K562 (cell line): ENCODE measurements around the gene DALRD3. TPM values are rescaled to one million over a fixed set of nuclear protein-coding genes. Genes with fewer than 3 reads are reported as not detected.
A peak's percentile ranks its signal among the peaks of the same experiment; 100 is the strongest.

Experiments
- ATAC-seq: fragments of 200-7000 bp; cut with Tn5 transposase; 3 replicates; pipeline ENCODE4 v1.9.1; 2020; ENCODE audit warnings: moderate library complexity
- BruUV-seq: library from RNA; stranded (reverse); fragments of 400-500 nt; replicated peaks from 2 replicates; lab custom pipeline; 2021; lab: Mats Ljungman, UMichigan
- CTCF ChIA-PET: fragments of 300-600 bp; formaldehyde crosslinking; extraction: SDS; loops from one replicate; lab custom pipeline; 2021; ENCODE audit warnings: low intra/inter-chr PET ratio; lab: Yijun Ruan, JAX
- POLR2A ChIA-PET: fragments of 300-600, 350-650 bp; sonication (Branson Sonifier 250); formaldehyde crosslinking; extraction: SDS; loops from one replicate; lab custom pipeline; 2021; ENCODE audit warnings: antibody characterized with exemption, inconsistent platforms; lab: Yijun Ruan, JAX
- DNase-seq, 4 experiments: peaks; one replicate each; pipeline versions ENCODE4 v3.0.0 to v3.0.0-alpha.2; 2011 to 2018; ENCODE audit warnings: low spot score in 3 of 4, mixed read lengths in 3 of 4; ENCODE audit errors: extremely low read depth in 1 of 4
- FAIRE-seq: peaks from 2 replicates; lab custom pipeline; 2011; peaks lifted over from hg19 to GRCh38; lab: Jason Lieb, UNC
- H2AFZ ChIP-seq: 2 replicates; pipeline ENCODE4 v1.6.0; 2011; ENCODE audit warnings: low read depth, low read length, control low read depth, inconsistent platforms
- H3K27ac ChIP-seq: fragments of 200-600 bp; 3 replicates; pipeline ENCODE4 v1.8.0; 2011; ENCODE audit warnings: low read depth, mild to moderate bottlenecking, control low read depth, inconsistent platforms, low read length, moderate library complexity, mixed read lengths; ENCODE audit errors: extremely low read depth
- H3K27me3 ChIP-seq, 2 experiments: fragments of 300-600 bp in 1 of 2; 2 replicates in 1 of 2; 3 replicates in 1 of 2; pipeline versions ENCODE4 v1.6.0 to v1.8.0; 2011; ENCODE audit warnings: inconsistent platforms in 2 of 2, low read length in 2 of 2, mild to moderate bottlenecking in 1 of 2, mixed read lengths in 1 of 2, moderate library complexity in 1 of 2; ENCODE audit not compliant: control insufficient read depth in 2 of 2, insufficient read depth in 2 of 2
- H3K36me3 ChIP-seq: fragments of 300-600 bp; 3 replicates; pipeline ENCODE4 v1.8.0; 2011; ENCODE audit warnings: mild to moderate bottlenecking, low read length, inconsistent platforms; ENCODE audit not compliant: control insufficient read depth, insufficient read depth
- H3K4me1 ChIP-seq, 2 experiments: fragments of 200-600 bp in 1 of 2; replicated peaks in 1 of 2; 2 replicates in 1 of 2; 3 replicates in 1 of 2; pipeline versions ENCODE4 v1.5.1 to v1.8.0; 2011; ENCODE audit warnings: inconsistent platforms in 2 of 2, low read length in 2 of 2, mild to moderate bottlenecking in 1 of 2, mixed read lengths in 1 of 2, moderate library complexity in 1 of 2; ENCODE audit not compliant: control insufficient read depth in 2 of 2, insufficient read depth in 2 of 2
- H3K4me2 ChIP-seq: 2 replicates; pipeline ENCODE4 v1.6.1; 2011; ENCODE audit warnings: low read length, control low read depth, inconsistent platforms, mixed read lengths; ENCODE audit not compliant: insufficient read depth
- H3K4me3 ChIP-seq: fragments of 200-600 bp; sonication (generic), shearing (Covaris generic); 2 replicates; pipeline ENCODE4 v1.5.1; 2016; ENCODE audit warnings: control low read depth, inconsistent platforms
- H3K79me2 ChIP-seq: fragments of 200-600 bp; 3 replicates; pipeline ENCODE4 v1.8.0; 2011; ENCODE audit warnings: low read length, inconsistent platforms; ENCODE audit not compliant: control insufficient read depth, insufficient read depth
- H3K9ac ChIP-seq, 2 experiments: 2 replicates each; pipeline versions ENCODE4 v1.6.0 to v1.6.1; 2011; ENCODE audit warnings: low read depth in 2 of 2, low read length in 2 of 2, control low read depth in 1 of 2, inconsistent platforms in 1 of 2, mild to moderate bottlenecking in 1 of 2, mixed read lengths in 1 of 2; ENCODE audit not compliant: insufficient read depth in 1 of 2
- H3K9me1 ChIP-seq: one replicate; pipeline ENCODE4 v1.6.0; 2011; ENCODE audit warnings: inconsistent platforms, mild to moderate bottlenecking, low read length, moderate library complexity; ENCODE audit not compliant: control insufficient read depth, insufficient read depth
- H3K9me3 ChIP-seq: replicated peaks from 2 replicates; pipeline ENCODE4 v1.5.1; 2011; ENCODE audit warnings: low read depth, low read length, inconsistent platforms; ENCODE audit not compliant: control insufficient read depth, insufficient read depth
- H4K20me1 ChIP-seq: replicated peaks from 2 replicates; pipeline ENCODE4 v1.6.1; 2011; ENCODE audit warnings: low read length, inconsistent platforms, mixed read lengths; ENCODE audit not compliant: control insufficient read depth, insufficient read depth
- DNMT1 ChIP-seq: fragments of 450-650 bp; IDR thresholded peaks from 2 replicates; pipeline ENCODE4 v1.6.1; 2016; ENCODE audit warnings: antibody characterized with exemption, mild to moderate bottlenecking
- KAT8 ChIP-seq: fragments of 450-650 bp; IDR thresholded peaks from 2 replicates; pipeline ENCODE4 v1.6.1; 2016; ENCODE audit warnings: low read depth, mild to moderate bottlenecking
- ZNF347 ChIP-seq: fragments of 450-650 bp; formaldehyde crosslinking; IDR thresholded peaks from 2 replicates; pipeline ENCODE4 v1.4.0; 2020; ENCODE audit warnings: low read depth, mild to moderate bottlenecking, moderate library complexity
- WGBS: fragments of 100-300 bp; shearing (Covaris generic); methylation state at CpG from one replicate; pipeline ENCODE4 v1.1.6; 2016; ENCODE audit warnings: low coverage, mixed read lengths; ENCODE audit not compliant: insufficient coverage; ENCODE audit errors: missing lambda C conversion rate; 5-methylcytosine and 5-hydroxymethylcytosine counted together
- in situ Hi-C: fragments of 300-500 bp; cut with MboI; formaldehyde crosslinking; loops from 4 replicates; pipeline ENCODE4 v1.15.0; 2018; ENCODE audit warnings: inconsistent platforms, mixed read lengths
- intact Hi-C: fragments of 100-400 bp; cut with micrococcal nuclease; formaldehyde crosslinking; loops from 2 replicates; pipeline ENCODE4 v1.14.2; 2022
- polyA plus RNA-seq, 8 experiments: library from polyadenylated mRNA; depleted of rRNA in 4 of 8; stranded (reverse) in 5 of 8; unstranded in 3 of 8; fragments of >200 nt; fragmentation: Nextera tagmentation in 2 of 8; fragmentation: Illumina TruSeq in 1 of 8; extraction: Ambion mirVana in 2 of 8; extraction: Trizol in 1 of 8; gene quantifications; 2 replicates each; pipeline versions ENCODE4 v1.2.1 to v1.2.3, GENCODE V29; 2011 to 2014; ENCODE audit warnings: inconsistent platforms in 1 of 8, missing spikeins in 1 of 8
- total RNA-seq, 7 experiments: library from RNA; depleted of rRNA in 6 of 7; stranded (reverse); fragments of >200 nt in 6 of 7; fragmentation: Illumina TruSeq in 2 of 7; extraction: Trizol in 2 of 7; gene quantifications; 2 replicates each; pipeline versions ENCODE4 v1.2.1 to v1.2.3, GENCODE V29; 2011 to 2021; ENCODE audit warnings: low replicate concordance in 1 of 7
- TF ChIP-seq, protein P1 (sequence below): sonication (generic); formaldehyde crosslinking; IDR thresholded peaks from 2 replicates; pipeline ENCODE4 v1.8.0; 2022; ENCODE audit warnings: mild to moderate bottlenecking, low read depth, missing genetic modification reagents
- TF ChIP-seq, protein P2 (sequence below): fragments of 450-650 bp; formaldehyde crosslinking; IDR thresholded peaks from 2 replicates; pipeline ENCODE4 v1.4.0; 2020; ENCODE audit warnings: mild to moderate bottlenecking, moderate library complexity
- TF ChIP-seq, protein P3 (sequence below): IDR thresholded peaks from 3 replicates; pipeline ENCODE4 v1.6.1; 2011; ENCODE audit warnings: borderline replicate concordance, mild to moderate bottlenecking, moderate library complexity; ENCODE audit not compliant: insufficient read length; ENCODE audit errors: extremely low read depth
- TF ChIP-seq, protein P4 (sequence below): fragments of 250-450 bp; sonication (Bioruptor Pico); IDR thresholded peaks from 2 replicates; pipeline ENCODE4 v1.9.0; 2021; ENCODE audit warnings: mild to moderate bottlenecking, inconsistent platforms
- TF ChIP-seq, protein P5 (sequence below), 2 experiments: fragments of 450-650 bp; IDR thresholded peaks; 2 replicates each; pipeline ENCODE4 v1.6.1; 2016

Gene DALRD3
- total and polyA plus RNA-seq, 9 of the 15 experiments (the other 6 are each of a cell fraction or from before 2014, with no cell fraction given), result 6.6 to 31.3 (median 14.4) TPM

DNA sequence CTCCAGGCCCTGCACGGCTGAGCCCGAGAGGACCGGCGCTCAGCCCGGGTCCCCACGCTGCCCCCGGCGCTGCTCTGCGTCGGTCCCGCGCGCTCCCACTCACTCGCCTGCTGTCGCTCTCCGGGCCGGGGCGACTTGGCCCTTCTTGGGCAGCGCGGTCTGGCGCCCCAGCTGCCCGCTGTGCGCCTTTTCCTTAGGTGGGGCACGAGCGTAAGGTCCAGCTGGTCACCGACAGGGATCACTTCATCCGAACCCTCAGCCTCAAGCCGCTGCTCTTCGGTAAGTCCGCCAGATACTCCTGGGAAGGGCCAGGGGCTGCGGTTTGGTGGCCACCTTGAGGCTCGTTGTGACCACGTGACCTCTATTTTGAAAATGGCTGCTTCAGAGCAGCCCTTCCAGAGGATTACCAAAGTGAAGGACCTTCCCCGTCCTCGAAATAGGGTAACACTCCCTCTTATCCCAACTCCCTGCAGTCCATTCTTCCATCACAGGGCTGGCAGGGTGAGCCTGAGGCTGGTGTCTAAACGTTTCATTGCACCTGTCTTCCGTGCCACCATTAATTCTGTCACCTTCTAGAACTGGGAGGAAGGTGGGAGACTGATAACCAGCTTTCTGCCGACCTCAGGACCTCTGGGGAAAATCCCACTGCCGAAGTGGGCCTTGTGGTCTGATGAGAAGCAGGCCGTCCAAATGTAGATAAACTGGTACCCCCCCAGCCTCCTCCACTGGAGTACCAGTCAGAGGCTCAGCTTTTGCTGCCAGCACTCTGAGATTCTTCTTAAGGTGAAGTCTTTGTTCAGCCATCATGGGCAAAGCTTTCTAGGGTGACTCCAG, 27.5 kb downstream of the DALRD3 start:
- Histone ChIP-seq H3K4me3 (no peak overlapping the region), H3K9ac (peak overlapping the region in 1 of 2 experiments; percentile 61; a peak in 1 of 4 replicates), H4K20me1 (no peaks in the 10 kb centered on the region), H2AFZ (no peak overlapping the region), H3K79me2 (no peaks in the 10 kb centered on the region), H3K4me1 (peaks cover 9 to 21% of the 10 kb centered on the region in 2 experiments), H3K27ac (no peak overlapping the region), H3K27me3 (no peaks in the 10 kb centered on the region), H3K36me3 (peaks cover 2% of the 10 kb centered on the region; the same call in 1 of the 3 replicates), H3K4me2 (no peak overlapping the region), H3K9me3 (no peaks in the 10 kb centered on the region), H3K9me1 (no peaks in the 10 kb centered on the region)
- ChIA-PET CTCF (no interaction called here), POLR2A (interaction anchor here (0.7 to 1.1 kb wide), 4 partner anchors 11 to 103 kb away, joined by 3 to 4 read pairs (median 4); partner anchors contain the start of gene WDR6)
- 72% methylated on average over 14 of the region's 40 CpGs for WGBS
- no peak for DNase-seq
- no TSS peak for BruUV-seq
- no peak for FAIRE-seq
- intact Hi-C loops, result no loop called here
- ATAC-seq, result no peak
- in situ Hi-C loops, result no loop called here
- TF ChIP-seq, protein P1, sequence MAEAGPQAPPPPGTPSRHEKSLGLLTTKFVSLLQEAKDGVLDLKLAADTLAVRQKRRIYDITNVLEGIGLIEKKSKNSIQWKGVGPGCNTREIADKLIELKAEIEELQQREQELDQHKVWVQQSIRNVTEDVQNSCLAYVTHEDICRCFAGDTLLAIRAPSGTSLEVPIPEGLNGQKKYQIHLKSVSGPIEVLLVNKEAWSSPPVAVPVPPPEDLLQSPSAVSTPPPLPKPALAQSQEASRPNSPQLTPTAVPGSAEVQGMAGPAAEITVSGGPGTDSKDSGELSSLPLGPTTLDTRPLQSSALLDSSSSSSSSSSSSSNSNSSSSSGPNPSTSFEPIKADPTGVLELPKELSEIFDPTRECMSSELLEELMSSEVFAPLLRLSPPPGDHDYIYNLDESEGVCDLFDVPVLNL (CRISPR knock-in tag), result no peak
- TF ChIP-seq, protein P2, sequence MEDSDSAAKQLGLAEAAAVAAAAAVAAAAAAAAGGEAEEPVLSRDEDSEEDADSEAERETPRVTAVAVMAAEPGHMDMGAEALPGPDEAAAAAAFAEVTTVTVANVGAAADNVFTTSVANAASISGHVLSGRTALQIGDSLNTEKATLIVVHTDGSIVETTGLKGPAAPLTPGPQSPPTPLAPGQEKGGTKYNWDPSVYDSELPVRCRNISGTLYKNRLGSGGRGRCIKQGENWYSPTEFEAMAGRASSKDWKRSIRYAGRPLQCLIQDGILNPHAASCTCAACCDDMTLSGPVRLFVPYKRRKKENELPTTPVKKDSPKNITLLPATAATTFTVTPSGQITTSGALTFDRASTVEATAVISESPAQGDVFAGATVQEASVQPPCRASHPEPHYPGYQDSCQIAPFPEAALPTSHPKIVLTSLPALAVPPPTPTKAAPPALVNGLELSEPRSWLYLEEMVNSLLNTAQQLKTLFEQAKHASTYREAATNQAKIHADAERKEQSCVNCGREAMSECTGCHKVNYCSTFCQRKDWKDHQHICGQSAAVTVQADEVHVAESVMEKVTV, result no peak
- no peak for TF ChIP-seq KAT8
- TF ChIP-seq, protein P3, sequence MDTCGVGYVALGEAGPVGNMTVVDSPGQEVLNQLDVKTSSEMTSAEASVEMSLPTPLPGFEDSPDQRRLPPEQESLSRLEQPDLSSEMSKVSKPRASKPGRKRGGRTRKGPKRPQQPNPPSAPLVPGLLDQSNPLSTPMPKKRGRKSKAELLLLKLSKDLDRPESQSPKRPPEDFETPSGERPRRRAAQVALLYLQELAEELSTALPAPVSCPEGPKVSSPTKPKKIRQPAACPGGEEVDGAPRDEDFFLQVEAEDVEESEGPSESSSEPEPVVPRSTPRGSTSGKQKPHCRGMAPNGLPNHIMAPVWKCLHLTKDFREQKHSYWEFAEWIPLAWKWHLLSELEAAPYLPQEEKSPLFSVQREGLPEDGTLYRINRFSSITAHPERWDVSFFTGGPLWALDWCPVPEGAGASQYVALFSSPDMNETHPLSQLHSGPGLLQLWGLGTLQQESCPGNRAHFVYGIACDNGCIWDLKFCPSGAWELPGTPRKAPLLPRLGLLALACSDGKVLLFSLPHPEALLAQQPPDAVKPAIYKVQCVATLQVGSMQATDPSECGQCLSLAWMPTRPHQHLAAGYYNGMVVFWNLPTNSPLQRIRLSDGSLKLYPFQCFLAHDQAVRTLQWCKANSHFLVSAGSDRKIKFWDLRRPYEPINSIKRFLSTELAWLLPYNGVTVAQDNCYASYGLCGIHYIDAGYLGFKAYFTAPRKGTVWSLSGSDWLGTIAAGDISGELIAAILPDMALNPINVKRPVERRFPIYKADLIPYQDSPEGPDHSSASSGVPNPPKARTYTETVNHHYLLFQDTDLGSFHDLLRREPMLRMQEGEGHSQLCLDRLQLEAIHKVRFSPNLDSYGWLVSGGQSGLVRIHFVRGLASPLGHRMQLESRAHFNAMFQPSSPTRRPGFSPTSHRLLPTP, result no peak
- TF ChIP-seq DNMT1, result no peak
- TF ChIP-seq ZNF347 (CRISPR knock-in tag), result no peak
- TF ChIP-seq, protein P4, sequence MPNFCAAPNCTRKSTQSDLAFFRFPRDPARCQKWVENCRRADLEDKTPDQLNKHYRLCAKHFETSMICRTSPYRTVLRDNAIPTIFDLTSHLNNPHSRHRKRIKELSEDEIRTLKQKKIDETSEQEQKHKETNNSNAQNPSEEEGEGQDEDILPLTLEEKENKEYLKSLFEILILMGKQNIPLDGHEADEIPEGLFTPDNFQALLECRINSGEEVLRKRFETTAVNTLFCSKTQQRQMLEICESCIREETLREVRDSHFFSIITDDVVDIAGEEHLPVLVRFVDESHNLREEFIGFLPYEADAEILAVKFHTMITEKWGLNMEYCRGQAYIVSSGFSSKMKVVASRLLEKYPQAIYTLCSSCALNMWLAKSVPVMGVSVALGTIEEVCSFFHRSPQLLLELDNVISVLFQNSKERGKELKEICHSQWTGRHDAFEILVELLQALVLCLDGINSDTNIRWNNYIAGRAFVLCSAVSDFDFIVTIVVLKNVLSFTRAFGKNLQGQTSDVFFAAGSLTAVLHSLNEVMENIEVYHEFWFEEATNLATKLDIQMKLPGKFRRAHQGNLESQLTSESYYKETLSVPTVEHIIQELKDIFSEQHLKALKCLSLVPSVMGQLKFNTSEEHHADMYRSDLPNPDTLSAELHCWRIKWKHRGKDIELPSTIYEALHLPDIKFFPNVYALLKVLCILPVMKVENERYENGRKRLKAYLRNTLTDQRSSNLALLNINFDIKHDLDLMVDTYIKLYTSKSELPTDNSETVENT, result no peak
- TF ChIP-seq, protein P5, sequence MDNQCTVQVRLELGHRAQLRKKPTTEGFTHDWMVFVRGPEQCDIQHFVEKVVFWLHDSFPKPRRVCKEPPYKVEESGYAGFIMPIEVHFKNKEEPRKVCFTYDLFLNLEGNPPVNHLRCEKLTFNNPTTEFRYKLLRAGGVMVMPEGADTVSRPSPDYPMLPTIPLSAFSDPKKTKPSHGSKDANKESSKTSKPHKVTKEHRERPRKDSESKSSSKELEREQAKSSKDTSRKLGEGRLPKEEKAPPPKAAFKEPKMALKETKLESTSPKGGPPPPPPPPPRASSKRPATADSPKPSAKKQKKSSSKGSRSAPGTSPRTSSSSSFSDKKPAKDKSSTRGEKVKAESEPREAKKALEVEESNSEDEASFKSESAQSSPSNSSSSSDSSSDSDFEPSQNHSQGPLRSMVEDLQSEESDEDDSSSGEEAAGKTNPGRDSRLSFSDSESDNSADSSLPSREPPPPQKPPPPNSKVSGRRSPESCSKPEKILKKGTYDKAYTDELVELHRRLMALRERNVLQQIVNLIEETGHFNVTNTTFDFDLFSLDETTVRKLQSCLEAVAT (IDR thresholded peaks at IDR 0.05), result no peak
